CD4-positive, CD25-positive, alpha-beta regulatory T cell (primary cell): Measurements from ENCODE around the gene OMA1. TPM values are rescaled to one million over a fixed set of nuclear protein-coding genes. Genes with fewer than 3 reads are reported as not detected.
A peak's percentile ranks its signal among the peaks of the same experiment; 100 is the strongest.
"Not testable (repeated sequence)": the region's sequence is repeated elsewhere in the genome, so short reads cannot be mapped to it uniquely, and the experiment has no call there.

Experiments
- ATAC-seq, 2 donors: fragments of 150-1000 bp; cut with Tn5 transposase; one replicate each; pipeline ENCODE4 v1.10.0; 2021; ENCODE audit warnings: low read depth in 2 of 2, moderate number of reproducible peaks in 2 of 2, moderate library complexity in 1 of 2
- DNase-seq, 3 donors: peaks; one replicate each; pipeline versions ENCODE4 v3.0.0 to v3.0.0-alpha.2; 2012 to 2022; ENCODE audit warnings: mixed read lengths in 1 of 3
- H3K27ac ChIP-seq: one replicate; pipeline ENCODE4 v1.7.0; 2013; ENCODE audit warnings: mild to moderate bottlenecking, low read length; ENCODE audit not compliant: insufficient read depth, poor library complexity, severe bottlenecking
- H3K27me3 ChIP-seq: one replicate; pipeline ENCODE4 v1.7.0; 2013; ENCODE audit warnings: low read length; ENCODE audit not compliant: control insufficient read depth, insufficient read depth
- H3K36me3 ChIP-seq: one replicate; pipeline ENCODE4 v1.7.0; 2013; ENCODE audit warnings: mild to moderate bottlenecking, low read length, moderate library complexity; ENCODE audit not compliant: control insufficient read depth, insufficient read depth
- H3K4me1 ChIP-seq: 2 replicates; pipeline ENCODE4 v1.7.0; 2013; ENCODE audit warnings: mild to moderate bottlenecking, low read length; ENCODE audit not compliant: insufficient read depth, control insufficient read depth, poor library complexity, severe bottlenecking
- H3K4me3 ChIP-seq: one replicate; pipeline ENCODE4 v1.7.0; 2013; ENCODE audit warnings: low read depth, mild to moderate bottlenecking, low read length, moderate library complexity
- H3K9me3 ChIP-seq, 2 experiments: 1 replicate in 1 of 2; 2 replicates in 1 of 2; pipeline ENCODE4 v1.7.0; 2013; ENCODE audit warnings: low read length in 2 of 2, mild to moderate bottlenecking in 1 of 2, moderate library complexity in 1 of 2; ENCODE audit not compliant: control insufficient read depth in 2 of 2
- H3K27ac Mint-ChIP-seq, 3 donors: one replicate each; pipeline ENCODE4 v1.8.0; 2020 to 2022; ENCODE audit warnings: mild to moderate bottlenecking in 3 of 3, mixed read lengths in 3 of 3, moderate library complexity in 2 of 3
- H3K27me3 Mint-ChIP-seq: one replicate; pipeline ENCODE4 v1.8.0; 2022; ENCODE audit warnings: mild to moderate bottlenecking, mixed read lengths
- H3K36me3 Mint-ChIP-seq: one replicate; pipeline ENCODE4 v1.8.0; 2020; ENCODE audit warnings: mixed read lengths
- H3K4me1 Mint-ChIP-seq, 4 donors: one replicate each; pipeline ENCODE4 v1.8.0; 2020 to 2022; ENCODE audit warnings: mixed read lengths in 4 of 4, mild to moderate bottlenecking in 1 of 4
- H3K4me3 Mint-ChIP-seq, 4 donors: one replicate each; pipeline ENCODE4 v1.8.0; 2020 to 2022; ENCODE audit warnings: mild to moderate bottlenecking in 4 of 4, mixed read lengths in 4 of 4, moderate library complexity in 3 of 4
- H3K9me3 Mint-ChIP-seq, 7 donors: one replicate each; pipeline ENCODE4 v1.8.0; 2020 to 2022; ENCODE audit warnings: mixed read lengths in 7 of 7, mild to moderate bottlenecking in 3 of 7, moderate library complexity in 2 of 7
- polyA plus RNA-seq, 4 donors: library from polyadenylated mRNA; unstranded; fragments of 300-500 nt; fragmentation: Illumina TruSeq; gene quantifications; one replicate each; pipeline ENCODE4 v1.2.3, GENCODE V29; 2021
- total RNA-seq: library from RNA; stranded (reverse); gene quantifications from one replicate; pipeline ENCODE4 v1.2.3, GENCODE V29; 2022

Gene OMA1
- total and polyA plus RNA-seq, 5 donors from 2014 or later = 27.1 to 42.9 (median 37.8) TPM

DNA sequence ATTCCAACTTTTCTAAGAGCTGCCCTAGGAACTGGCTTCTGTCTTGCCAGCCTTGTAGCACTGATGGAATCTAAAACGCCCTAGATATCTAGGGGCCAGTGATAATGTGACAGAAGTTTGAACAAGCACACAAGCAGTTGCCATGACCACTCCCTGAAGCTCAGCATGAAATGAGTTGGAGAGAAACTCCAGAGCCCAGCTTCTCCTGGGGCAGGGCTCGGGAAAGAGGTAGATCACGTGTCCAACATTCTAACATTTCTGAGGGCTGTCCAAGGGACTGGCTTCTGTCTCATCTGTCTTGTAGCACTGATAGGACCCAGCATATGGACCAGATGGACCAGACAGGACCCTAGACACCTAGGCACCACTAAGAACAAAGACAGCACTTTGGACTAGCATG lies 37.9 kb downstream of the OMA1 start:
- ATAC-seq = no peak
- H3K27ac ChIP-seq = no peak overlapping the region
- no peak overlapping the region for H3K4me3 ChIP-seq
- Mint-ChIP-seq H3K36me3 (peaks cover 68% of the 10 kb centered on the region), H3K4me3 (no peak overlapping the region), H3K27me3 (no peaks in the 10 kb centered on the region), H3K9me3 (peaks cover 0 to 2% (median 0%) of the 10 kb centered on the region in 7 donors), H3K27ac (peak overlapping the region in 1 of 3 donors; percentile 23), H3K4me1 (peaks cover 2 to 18% (median 7%) of the 10 kb centered on the region in 4 donors)
- H3K27me3 ChIP-seq = no peaks in the 10 kb centered on the region
- no peak for DNase-seq
- no peaks in the 10 kb centered on the region for H3K9me3 ChIP-seq
- H3K4me1 ChIP-seq = no peaks in the 10 kb centered on the region
- peaks cover 37% of the 10 kb centered on the region for H3K36me3 ChIP-seq

DNA sequence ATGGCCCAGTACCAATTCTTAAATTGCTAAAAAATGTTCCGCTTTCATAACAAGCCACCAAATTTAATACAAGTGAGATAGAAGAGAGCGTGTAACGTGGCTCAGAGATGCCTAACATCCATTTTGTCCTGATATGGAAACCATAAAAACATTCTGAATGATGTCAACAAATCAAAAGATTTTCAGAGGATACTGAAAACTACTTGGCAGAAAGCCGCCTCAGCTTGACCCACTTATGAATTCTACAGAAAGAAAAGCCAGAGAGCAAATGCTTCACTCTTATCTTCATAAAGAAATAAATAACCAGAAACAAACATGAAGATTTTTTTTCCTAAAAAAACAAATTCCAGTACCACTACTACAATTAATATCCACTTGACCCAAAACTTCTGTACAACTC lies 41.2 kb downstream of the OMA1 start:
- Mint-ChIP-seq H3K27ac (no peak overlapping the region), H3K27me3 (no peaks in the 10 kb centered on the region), H3K9me3 (no peaks in the 10 kb centered on the region), H3K36me3 (peaks cover 62% of the 10 kb centered on the region), H3K4me3 (no peak overlapping the region), H3K4me1 (peaks cover 4 to 21% (median 12%) of the 10 kb centered on the region in 4 donors)
- H3K36me3 ChIP-seq = peaks cover 36% of the 10 kb centered on the region
- no peaks in the 10 kb centered on the region for H3K27me3 ChIP-seq
- H3K4me3 ChIP-seq = no peak overlapping the region
- no peaks in the 10 kb centered on the region for H3K4me1 ChIP-seq
- no peak overlapping the region for H3K27ac ChIP-seq
- ATAC-seq (no peak), DNase-seq (no peak)
- H3K9me3 ChIP-seq = no peaks in the 10 kb centered on the region

DNA sequence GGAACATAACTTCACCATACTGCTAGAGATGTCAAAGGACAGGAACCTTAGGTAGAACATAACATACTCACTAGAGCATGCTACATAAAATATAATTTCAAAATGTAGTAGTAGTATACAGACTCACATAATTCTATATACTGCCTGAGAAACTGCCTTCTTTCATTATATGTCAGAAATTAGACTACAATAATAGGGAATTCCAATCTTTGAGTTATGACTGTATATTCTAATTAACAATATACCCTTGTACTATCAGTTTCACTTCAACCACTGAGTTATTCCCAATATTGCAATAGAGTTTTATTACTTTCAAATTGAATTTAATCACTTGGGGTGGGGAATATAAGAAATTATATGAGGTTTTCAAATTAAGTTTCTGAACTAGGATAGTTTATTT lies 44.0 kb downstream of the OMA1 start:
- Histone ChIP-seq H3K27ac (no peak overlapping the region), H3K27me3 (no peaks in the 10 kb centered on the region), H3K4me1 (no peaks in the 10 kb centered on the region), H3K4me3 (no peak overlapping the region), H3K36me3 (peaks cover 28% of the 10 kb centered on the region), H3K9me3 (no peaks in the 10 kb centered on the region)
- peaks cover 8 to 28% (median 18%) of the 10 kb centered on the region in 4 donors for H3K4me1 Mint-ChIP-seq
- DNase-seq (no peak), ATAC-seq (no peak)
- no peaks in the 10 kb centered on the region for H3K27me3 Mint-ChIP-seq
- H3K36me3 Mint-ChIP-seq = peaks cover 35% of the 10 kb centered on the region
- no peaks in the 10 kb centered on the region for H3K9me3 Mint-ChIP-seq
- peak overlapping the region in 1 of 3 donors; percentile 20 for H3K27ac Mint-ChIP-seq
- H3K4me3 Mint-ChIP-seq = no peak overlapping the region

DNA sequence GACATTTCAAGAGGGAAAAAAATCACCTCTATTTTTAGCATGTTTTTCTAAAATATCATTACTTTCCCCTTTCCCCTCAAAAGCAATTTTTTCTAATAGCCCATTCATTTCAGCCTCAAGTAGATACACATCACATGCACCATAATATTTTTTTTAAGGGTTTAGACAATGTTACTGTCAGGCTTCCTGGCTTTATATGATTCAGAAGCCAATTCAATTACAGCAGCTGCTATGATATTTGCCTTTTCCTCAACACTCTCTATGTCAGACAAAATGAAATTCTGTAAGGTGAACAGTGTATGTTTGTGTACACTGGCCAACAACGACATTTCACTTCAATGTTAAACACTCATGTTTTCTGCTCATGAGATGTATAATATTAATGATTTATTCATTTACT lies 46.5 kb downstream of the OMA1 start:
- no peaks in the 10 kb centered on the region for H3K9me3 Mint-ChIP-seq
- no peak overlapping the region for H3K4me3 Mint-ChIP-seq
- H3K36me3 Mint-ChIP-seq = peaks cover 50% of the 10 kb centered on the region
- ATAC-seq (no peak), DNase-seq (no peak)
- peaks cover 19 to 38% (median 21%) of the 10 kb centered on the region in 4 donors for H3K4me1 Mint-ChIP-seq
- H3K9me3 ChIP-seq = no peaks in the 10 kb centered on the region
- H3K4me1 ChIP-seq = no peaks in the 10 kb centered on the region
- no peaks in the 10 kb centered on the region for H3K27me3 Mint-ChIP-seq
- no peak overlapping the region for H3K4me3 ChIP-seq
- H3K27ac ChIP-seq = no peak overlapping the region
- H3K36me3 ChIP-seq = peaks cover 31% of the 10 kb centered on the region
- no peaks in the 10 kb centered on the region for H3K27me3 ChIP-seq
- H3K27ac Mint-ChIP-seq = peak overlapping the region in 1 of 3 donors; percentile 62

DNA sequence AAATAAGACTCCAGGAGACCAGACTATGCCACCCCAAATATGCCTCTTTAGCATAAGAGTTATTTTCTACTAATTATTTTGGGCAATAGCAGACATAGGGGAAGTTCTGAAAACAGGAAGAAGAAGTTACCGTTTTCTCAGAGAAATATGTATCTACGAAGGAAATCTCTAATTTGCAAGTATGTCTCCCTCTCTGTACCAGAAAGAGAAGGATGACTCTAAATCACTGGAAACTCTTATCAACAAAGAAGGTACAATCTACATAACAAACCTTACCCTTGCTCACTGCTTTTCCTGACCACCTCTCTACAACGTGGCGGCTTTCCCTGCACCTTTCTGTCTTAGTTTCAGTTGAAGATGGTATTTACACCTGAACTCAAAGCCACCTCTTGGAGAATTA lies 49.0 kb downstream of the OMA1 start:
- H3K4me3 ChIP-seq = peak overlapping the region; percentile 33
- peak overlapping the region in 3 of 4 donors; percentile 20 to 70 (median 30) for H3K4me3 Mint-ChIP-seq
- H3K4me1 ChIP-seq = no peaks in the 10 kb centered on the region
- peaks cover 35% of the 10 kb centered on the region for H3K36me3 Mint-ChIP-seq
- H3K9me3 Mint-ChIP-seq = no peaks in the 10 kb centered on the region
- H3K27me3 ChIP-seq = no peaks in the 10 kb centered on the region
- H3K4me1 Mint-ChIP-seq = peaks cover 16 to 37% (median 20%) of the 10 kb centered on the region in 4 donors
- H3K27me3 Mint-ChIP-seq = no peaks in the 10 kb centered on the region
- H3K36me3 ChIP-seq = peaks cover 15% of the 10 kb centered on the region
- H3K9me3 ChIP-seq = no peaks in the 10 kb centered on the region
- peak overlapping the region in 1 of 3 donors; percentile 34 for H3K27ac Mint-ChIP-seq
- DNase-seq = peak in 1 of 3 donors; percentile 32
- H3K27ac ChIP-seq = peak overlapping the region; percentile 16
- no peak for ATAC-seq

DNA sequence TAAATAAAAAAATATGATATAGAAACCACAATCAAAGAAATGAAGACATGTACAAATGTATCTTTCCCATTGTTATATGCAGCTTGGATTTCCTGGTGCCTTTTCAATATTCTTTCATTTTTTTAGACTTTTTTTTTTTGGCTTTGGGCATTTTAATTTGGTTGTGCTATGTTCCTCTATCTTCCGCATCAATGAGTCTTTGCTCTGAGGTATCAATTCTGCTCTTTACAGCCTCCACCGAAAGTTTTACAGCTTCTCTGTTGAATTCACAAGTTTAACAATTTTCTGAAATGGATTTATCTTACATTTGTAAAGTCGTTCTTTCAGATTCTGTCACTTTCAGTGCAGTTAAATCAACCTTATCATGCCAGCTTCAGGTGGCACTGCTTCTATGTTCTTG lies 50.5 kb downstream of the OMA1 start:
- no peaks in the 10 kb centered on the region for H3K4me1 ChIP-seq
- Mint-ChIP-seq H3K4me1 (peaks cover 16 to 33% (median 18%) of the 10 kb centered on the region in 4 donors), H3K4me3 (no peak overlapping the region), H3K36me3 (peaks cover 34% of the 10 kb centered on the region), H3K9me3 (peaks cover 0 to 2% (median 0%) of the 10 kb centered on the region in 7 donors), H3K27me3 (no peaks in the 10 kb centered on the region), H3K27ac (peak overlapping the region in 1 of 3 donors; percentile 0)
- no peak for DNase-seq
- no peak overlapping the region for H3K4me3 ChIP-seq
- ATAC-seq = no peak
- H3K27me3 ChIP-seq = no peaks in the 10 kb centered on the region
- no peak overlapping the region for H3K27ac ChIP-seq
- peaks cover 10% of the 10 kb centered on the region for H3K36me3 ChIP-seq
- H3K9me3 ChIP-seq = no peaks in the 10 kb centered on the region

DNA sequence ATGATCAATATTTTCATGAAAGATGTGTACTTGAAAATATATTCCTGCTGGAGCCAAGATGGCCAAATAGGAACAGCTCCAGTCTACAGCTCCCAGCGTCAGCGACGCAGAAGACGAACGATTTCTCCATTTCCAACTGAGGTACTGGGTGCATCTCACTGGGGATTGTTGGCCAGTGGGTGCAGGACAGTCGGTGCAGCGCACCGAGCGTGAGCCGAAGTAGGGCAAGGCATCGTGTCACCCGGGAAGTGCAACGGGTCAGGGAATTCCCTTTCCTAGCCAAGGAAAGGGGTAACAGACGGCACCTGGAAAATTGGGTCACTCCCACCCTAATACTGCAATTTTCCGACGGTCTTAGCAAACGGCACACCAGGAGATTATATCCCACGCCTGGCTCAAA lies 57.6 kb downstream of the OMA1 start:
- H3K36me3 ChIP-seq, ATAC-seq, H3K9me3 Mint-ChIP-seq, DNase-seq, H3K27ac ChIP-seq, H3K4me3 Mint-ChIP-seq, H3K9me3 ChIP-seq, H3K4me1 ChIP-seq, H3K27me3 Mint-ChIP-seq, H3K27me3 ChIP-seq, H3K4me3 ChIP-seq: not testable (repeated sequence)
- Mint-ChIP-seq H3K4me1 (peaks cover 6 to 25% (median 16%) of the 10 kb centered on the region in 4 donors), H3K27ac (peak overlapping the region in 1 of 3 donors; percentile 56), H3K36me3 (peaks cover 34% of the 10 kb centered on the region)

DNA sequence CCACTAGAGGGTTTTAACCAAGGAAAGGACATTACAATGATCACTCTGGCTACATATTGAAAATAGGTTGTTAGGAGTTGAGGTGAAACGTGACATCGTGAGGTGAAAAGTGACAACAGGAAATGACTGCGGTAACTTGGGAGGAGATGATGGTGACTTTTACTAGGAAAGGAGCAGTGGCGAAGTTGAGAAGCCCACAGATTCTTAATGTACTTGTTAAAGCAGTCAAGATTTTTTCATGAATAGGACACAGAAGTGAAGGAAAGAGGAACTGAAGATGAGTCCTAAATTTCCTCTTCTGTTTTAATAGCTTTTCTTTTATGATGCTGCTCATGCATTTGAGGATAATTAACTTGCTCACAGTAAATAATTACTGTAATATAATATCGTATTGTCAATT lies 59.5 kb downstream of the OMA1 start:
- Mint-ChIP-seq H3K4me3 (peak overlapping the region in 3 of 4 donors; percentile 26 to 65 (median 45)), H3K9me3 (peaks cover 0 to 2% (median 0%) of the 10 kb centered on the region in 7 donors), H3K27me3 (no peaks in the 10 kb centered on the region), H3K4me1 (peaks cover 6 to 25% (median 15%) of the 10 kb centered on the region in 4 donors), H3K36me3 (peaks cover 41% of the 10 kb centered on the region), H3K27ac (peak overlapping the region in 2 of 3 donors; percentile 16 to 77)
- Histone ChIP-seq H3K36me3 (peaks cover 20% of the 10 kb centered on the region), H3K27ac (no peak overlapping the region), H3K4me3 (no peak overlapping the region), H3K27me3 (no peaks in the 10 kb centered on the region), H3K4me1 (peaks cover 6% of the 10 kb centered on the region), H3K9me3 (no peaks in the 10 kb centered on the region)
- ATAC-seq (no peak), DNase-seq (peak in 1 of 3 donors; percentile 84)
